GM06990 (cell line): ENCODE data around the gene TCHH.

Experiments
- DNase-seq: peaks from one replicate; pipeline ENCODE4 v3.0.0-alpha.2; 2011; ENCODE audit not compliant: insufficient read length; ENCODE audit errors: extremely low read depth
- H3K27me3 ChIP-seq: replicated peaks from 2 replicates; pipeline ENCODE4 v1.6.0; 2011; ENCODE audit warnings: low read length; ENCODE audit not compliant: control insufficient read depth, insufficient read depth
- H3K36me3 ChIP-seq: 2 replicates; pipeline ENCODE4 v1.5.1; 2011; ENCODE audit warnings: low read length; ENCODE audit not compliant: control insufficient read depth, insufficient read depth
- H3K4me3 ChIP-seq: replicated peaks from 2 replicates; pipeline ENCODE4 v1.5.1; 2011; ENCODE audit warnings: low read depth, mild to moderate bottlenecking, control low read depth, low read length
- TF ChIP-seq, protein P1 (sequence below): IDR thresholded peaks from 2 replicates; pipeline ENCODE4 v1.5.1; 2011; ENCODE audit warnings: low read length, control low read depth, mild to moderate bottlenecking, inconsistent platforms; ENCODE audit not compliant: insufficient read depth, poor library complexity, severe bottlenecking

TCHH gene, protein sequence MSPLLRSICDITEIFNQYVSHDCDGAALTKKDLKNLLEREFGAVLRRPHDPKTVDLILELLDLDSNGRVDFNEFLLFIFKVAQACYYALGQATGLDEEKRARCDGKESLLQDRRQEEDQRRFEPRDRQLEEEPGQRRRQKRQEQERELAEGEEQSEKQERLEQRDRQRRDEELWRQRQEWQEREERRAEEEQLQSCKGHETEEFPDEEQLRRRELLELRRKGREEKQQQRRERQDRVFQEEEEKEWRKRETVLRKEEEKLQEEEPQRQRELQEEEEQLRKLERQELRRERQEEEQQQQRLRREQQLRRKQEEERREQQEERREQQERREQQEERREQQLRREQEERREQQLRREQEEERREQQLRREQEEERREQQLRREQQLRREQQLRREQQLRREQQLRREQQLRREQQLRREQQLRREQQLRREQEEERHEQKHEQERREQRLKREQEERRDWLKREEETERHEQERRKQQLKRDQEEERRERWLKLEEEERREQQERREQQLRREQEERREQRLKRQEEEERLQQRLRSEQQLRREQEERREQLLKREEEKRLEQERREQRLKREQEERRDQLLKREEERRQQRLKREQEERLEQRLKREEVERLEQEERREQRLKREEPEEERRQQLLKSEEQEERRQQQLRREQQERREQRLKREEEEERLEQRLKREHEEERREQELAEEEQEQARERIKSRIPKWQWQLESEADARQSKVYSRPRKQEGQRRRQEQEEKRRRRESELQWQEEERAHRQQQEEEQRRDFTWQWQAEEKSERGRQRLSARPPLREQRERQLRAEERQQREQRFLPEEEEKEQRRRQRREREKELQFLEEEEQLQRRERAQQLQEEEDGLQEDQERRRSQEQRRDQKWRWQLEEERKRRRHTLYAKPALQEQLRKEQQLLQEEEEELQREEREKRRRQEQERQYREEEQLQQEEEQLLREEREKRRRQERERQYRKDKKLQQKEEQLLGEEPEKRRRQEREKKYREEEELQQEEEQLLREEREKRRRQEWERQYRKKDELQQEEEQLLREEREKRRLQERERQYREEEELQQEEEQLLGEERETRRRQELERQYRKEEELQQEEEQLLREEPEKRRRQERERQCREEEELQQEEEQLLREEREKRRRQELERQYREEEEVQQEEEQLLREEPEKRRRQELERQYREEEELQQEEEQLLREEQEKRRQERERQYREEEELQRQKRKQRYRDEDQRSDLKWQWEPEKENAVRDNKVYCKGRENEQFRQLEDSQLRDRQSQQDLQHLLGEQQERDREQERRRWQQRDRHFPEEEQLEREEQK (N-terminal part only)

DNA sequence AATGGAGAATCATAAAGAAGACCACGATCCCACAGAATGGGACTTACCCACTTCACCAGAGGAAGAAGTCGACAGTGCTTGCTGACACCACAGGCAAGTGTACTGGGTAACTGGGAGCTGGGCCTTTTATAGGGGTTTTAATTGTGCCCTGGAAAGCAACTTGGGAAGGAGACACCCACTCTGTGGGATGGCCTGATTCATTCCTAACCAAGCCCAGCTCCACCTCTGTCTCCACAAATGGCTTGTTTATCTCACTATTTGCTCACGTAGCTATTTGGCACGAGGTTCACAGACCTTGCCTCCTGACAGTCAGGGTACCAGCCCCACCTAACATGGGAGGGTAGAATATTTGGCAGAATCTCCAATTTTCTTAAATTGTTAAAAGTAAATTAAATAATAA lies at the start of gene TCHH:
Gene TCHH, minus strand, starts transcription at position 101 of the 400 bp plus-strand sequence. CDS start 1,364 bp downstream, outside the sequence.
- Histone ChIP-seq H3K27me3 (no peaks in the 10 kb centered on the region; the same call in none of the 2 replicates), H3K36me3 (no peaks in the 10 kb centered on the region), H3K4me3 (no peak within 1 kb of the TSS)
- no peak for DNase-seq
- TF ChIP-seq, protein P1, sequence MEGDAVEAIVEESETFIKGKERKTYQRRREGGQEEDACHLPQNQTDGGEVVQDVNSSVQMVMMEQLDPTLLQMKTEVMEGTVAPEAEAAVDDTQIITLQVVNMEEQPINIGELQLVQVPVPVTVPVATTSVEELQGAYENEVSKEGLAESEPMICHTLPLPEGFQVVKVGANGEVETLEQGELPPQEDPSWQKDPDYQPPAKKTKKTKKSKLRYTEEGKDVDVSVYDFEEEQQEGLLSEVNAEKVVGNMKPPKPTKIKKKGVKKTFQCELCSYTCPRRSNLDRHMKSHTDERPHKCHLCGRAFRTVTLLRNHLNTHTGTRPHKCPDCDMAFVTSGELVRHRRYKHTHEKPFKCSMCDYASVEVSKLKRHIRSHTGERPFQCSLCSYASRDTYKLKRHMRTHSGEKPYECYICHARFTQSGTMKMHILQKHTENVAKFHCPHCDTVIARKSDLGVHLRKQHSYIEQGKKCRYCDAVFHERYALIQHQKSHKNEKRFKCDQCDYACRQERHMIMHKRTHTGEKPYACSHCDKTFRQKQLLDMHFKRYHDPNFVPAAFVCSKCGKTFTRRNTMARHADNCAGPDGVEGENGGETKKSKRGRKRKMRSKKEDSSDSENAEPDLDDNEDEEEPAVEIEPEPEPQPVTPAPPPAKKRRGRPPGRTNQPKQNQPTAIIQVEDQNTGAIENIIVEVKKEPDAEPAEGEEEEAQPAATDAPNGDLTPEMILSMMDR: no peak

GRCh38 chr1:152164517-152165136 lies 49.4 kb upstream of the TCHH start:
- no peak for DNase-seq
- Histone ChIP-seq H3K27me3 (no peaks in the 10 kb centered on the region), H3K4me3 (no peak overlapping the region), H3K36me3 (no peaks in the 10 kb centered on the region)
- TF ChIP-seq, protein P1: no peak

GRCh38 chr1:152162792-152163463 lies 47.7 kb upstream of the TCHH start:
- TF ChIP-seq, protein P1: no peak
- no peak overlapping the region for H3K4me3 ChIP-seq
- H3K27me3 ChIP-seq: no peaks in the 10 kb centered on the region
- no peaks in the 10 kb centered on the region for H3K36me3 ChIP-seq
- no peak for DNase-seq

GRCh38 chr1:152160576-152160975 lies 45.3 kb upstream of the TCHH start:
- Histone ChIP-seq H3K27me3 (no peaks in the 10 kb centered on the region; the same call in 1 of the 2 replicates), H3K4me3 (no peak overlapping the region), H3K36me3 (no peaks in the 10 kb centered on the region)
- DNase-seq: no peak
- TF ChIP-seq, protein P1: no peak

GRCh38 chr1:152159144-152159543 lies 43.9 kb upstream of the TCHH start, which contains the start of gene RPTN:
Gene RPTN (minus strand): TSS chr1:152159228. CDS start chr1:152157889, 1,339 bp downstream.
- Histone ChIP-seq H3K4me3 (no peak within 1 kb of the TSS), H3K27me3 (no peaks in the 10 kb centered on the region; the same call in 1 of the 2 replicates), H3K36me3 (no peaks in the 10 kb centered on the region)
- TF ChIP-seq, protein P1: no peak
- no peak for DNase-seq
